HG03520 (cell line): Measurements from ENCODE around the gene NXPE1.

Experiments
- ATAC-seq: cut with Tn5 transposase; IDR thresholded peaks from one replicate; pipeline ENCODE4 v1.9.1; 2021; ENCODE audit warnings: mild to moderate bottlenecking, moderate library complexity; ENCODE audit not compliant: unreplicated experiment

NXPE1 gene

DNA sequence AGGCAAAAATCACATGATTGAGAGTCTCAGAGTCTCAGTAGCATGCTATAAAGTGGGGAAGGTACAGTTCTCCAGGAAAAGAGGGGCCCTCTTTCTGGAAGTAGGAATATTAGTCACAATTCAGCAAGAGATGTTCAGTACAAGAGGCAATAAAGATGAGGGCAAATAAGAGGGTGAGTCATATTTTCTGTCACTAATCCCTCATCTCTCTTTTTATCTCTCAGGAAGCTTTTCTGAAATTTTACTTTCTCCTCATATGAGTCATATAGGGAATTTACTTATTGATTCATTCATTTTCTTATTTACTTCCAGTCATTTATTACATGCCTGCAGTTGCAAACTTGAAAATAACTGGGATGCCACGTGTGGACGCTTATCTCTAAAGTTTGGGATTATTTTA, 3.4 kb upstream of the NXPE1 start:
- no peak for ATAC-seq

DNA sequence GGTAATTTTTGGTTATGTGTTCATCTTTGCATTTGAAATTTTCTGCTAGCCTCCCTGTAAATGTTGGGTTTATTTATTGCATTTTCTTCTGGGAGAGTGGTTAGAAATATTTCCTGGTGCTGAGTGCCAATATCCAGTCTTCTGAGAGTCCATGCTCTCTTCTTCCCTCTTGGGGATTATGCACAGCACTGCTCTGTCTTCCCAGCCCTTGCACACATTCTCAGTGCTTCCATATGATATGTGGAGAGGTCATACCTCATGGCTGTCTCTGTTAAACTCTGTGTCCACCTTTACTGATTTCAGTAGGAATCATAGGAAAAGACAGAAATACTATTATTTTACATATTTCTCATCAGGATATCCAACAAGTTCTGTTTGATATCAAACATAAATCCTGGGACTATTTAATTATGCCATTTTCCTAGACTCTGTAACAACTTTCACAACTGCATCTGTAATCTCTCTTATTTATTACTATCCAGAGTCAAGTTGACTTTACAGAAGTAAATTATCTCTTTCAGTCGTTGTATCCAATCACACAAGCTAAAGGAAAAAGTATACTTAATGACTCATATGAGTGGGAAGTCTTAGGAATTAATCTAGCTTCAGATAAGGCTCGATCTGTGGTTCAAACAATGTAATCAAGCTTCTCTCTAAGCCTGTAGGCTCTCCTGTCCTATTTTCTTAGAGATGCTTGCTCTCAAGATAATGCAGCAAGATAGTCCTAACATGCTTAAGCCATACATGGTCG, 2.7 kb upstream of the NXPE1 start:
- ATAC-seq = no peak

DNA sequence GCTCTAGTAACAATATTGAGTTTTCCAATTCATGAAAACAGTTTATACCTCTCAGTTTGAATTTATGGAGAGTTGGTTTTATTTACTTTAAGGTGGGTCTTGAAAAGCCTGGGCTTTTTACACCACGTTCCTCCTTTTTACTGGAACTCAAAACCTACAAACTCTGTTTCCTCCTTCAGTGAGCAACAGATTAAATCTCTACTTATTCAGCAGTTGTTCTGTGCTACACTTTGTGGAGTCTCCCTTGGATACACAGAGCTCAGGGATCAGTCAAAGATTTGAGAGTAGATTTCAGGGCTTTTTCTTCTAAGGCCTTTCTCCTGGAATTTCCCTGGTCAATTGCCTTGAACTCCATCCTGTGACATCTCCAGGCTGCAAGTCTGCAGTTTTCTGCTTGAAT, 3.5 kb downstream of the NXPE1 start:
- no peak for ATAC-seq

DNA sequence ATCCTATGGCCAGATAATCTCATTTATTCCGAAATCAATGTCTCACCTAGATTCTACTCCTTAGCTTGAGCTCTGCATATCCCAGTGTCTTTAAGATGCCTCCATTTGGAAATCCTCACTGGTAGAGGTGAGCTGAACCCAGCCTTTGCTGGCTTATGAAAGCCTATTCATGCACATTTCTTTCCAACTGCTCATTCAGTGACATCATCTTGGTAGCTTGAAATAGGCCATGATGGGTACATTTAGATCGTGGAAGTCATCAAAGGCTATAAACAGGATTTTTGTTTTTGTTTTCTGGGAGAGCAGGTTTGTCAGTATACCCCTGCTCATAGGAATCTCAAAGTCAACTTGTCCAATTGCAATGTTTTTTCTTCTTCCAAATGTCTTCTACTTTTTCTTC, 6.0 kb downstream of the NXPE1 start:
- no peak for ATAC-seq

DNA sequence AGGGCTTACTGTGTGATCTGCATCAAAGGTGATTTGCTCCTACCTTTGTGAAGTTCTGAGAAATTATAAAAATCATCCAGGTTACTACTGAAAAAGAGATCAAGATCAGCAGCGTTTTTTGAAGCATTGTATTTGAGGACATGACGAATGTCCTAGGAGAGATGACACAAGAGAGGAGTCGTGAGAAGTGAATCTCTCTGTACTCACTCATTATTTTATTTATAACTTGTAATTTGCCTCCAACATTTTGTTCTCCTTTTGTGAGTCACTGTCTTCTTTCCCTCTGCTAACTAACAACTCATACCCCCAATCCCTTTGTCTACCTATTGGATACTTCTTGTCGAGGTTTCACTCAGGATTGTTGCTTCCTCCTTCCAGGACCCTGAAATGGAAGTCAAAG, 8.6 kb downstream of the NXPE1 start:
- ATAC-seq = no peak

DNA sequence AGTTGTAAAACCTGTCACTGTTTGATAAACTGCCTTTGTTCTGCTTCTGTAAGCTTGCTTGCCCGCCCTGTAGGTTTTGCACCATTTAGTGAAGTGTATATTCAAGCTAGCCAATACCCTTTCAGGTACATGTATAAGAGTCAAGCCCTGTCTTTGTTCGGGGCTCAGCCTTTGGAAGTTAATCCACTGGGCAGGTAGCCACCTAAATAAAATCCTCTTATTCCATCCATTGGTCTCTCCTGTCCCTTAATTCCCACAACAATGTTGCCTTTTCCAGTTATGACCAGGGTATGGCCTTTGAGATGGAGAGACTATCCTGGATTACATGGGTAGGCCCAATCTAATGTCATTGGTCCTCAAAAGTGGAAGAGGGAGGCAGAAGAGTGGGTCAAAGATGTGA, 34.0 kb downstream of the NXPE1 start:
- ATAC-seq = no peak

DNA sequence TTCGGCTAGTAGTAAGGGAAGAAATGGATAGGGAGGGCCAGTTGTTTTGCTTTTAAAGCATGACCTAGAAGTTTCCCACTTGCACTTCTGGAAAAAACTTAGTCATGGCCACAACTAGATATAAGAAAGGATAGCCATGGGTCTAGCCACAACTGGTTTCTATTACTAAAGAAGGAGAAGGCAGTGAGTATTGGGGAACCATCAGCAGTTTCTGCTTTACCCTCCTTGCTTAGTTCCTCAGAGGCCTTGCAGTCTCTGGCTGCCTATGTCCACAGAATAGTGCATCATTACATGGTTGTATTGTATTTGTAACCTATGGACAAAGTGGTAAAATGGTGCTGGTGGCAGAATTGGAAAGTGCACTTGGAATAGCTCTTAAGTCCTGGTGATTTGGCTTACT, 35.6 kb downstream of the NXPE1 start:
- ATAC-seq = no peak

DNA sequence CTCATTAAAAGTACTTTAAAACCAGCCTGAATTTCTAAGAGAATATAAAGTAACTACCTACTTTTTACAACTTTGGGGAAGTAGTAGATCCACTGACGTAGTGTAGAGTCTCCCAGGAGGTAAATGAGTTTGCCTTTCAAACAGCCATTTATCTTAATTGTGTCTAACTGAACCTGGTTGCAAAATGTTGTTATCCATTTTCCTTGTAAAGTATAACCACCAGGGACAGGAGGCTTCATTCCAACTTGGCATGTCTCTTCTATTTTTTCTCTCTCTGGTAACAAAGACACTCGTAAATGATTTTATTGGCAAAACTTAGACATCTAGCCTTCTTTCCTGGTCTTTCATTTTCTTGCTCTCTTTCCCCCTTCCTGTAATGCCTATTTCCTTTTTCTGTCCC, 36.9 kb downstream of the NXPE1 start:
- ATAC-seq = no peak

DNA sequence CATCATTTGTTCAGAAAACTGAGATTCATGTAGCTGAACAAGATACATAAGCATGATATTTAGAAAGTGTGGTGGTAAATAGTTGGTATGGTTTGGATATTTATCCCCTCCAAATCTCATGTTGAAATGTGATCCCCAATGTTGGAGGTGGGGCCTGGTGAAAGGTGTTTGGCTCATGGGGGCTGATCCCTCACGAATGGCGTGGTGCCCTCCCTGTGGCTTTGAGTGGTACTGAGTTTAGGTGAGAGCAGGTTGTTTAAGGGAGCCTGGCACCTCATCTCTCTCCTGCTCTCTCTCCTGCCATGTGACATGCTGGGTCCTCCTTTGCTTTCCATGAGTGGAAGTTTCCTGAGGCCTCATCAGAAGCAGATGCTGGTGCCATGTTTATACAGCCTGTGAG, 48.1 kb downstream of the NXPE1 start:
- no peak for ATAC-seq

DNA sequence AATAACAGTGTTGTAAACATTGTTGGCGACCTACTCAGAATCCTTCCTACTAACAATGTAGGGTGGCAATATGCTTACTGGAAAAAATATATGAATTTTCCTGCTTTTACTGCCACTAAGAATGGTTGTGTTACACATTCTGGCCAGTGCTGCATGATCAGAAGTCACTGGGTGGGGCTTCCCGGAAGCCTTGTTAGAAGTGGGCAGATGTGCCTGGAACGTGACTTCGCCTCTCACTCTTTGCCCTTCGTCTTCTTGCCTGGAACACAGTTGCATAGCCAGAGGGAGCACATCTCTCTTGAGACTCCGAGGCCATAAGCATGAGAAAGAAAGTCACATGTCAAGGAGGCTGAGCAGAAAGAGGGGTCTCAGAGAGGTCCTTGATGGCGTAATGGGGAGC, 48.6 kb downstream of the NXPE1 start:
- no peak for ATAC-seq

DNA sequence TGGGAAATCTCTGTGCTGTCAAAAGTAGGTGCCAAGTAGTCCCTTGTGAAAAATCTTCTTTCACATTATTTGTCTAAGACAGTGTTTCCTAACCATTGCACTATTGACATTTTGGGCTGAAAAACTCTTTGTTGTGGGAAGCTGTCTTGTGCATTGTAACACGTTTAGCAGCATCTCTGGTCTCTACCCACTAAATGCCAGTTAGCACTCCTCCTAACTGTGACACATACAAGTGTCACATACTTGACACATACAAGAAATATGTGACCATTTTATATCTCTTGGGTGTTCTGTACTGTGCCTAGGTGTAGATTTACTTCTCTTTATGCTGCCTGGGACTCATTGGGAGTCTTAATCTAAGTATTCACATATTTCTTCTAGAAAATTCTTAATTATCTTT, 57.8 kb downstream of the NXPE1 start:
- no peak for ATAC-seq

DNA sequence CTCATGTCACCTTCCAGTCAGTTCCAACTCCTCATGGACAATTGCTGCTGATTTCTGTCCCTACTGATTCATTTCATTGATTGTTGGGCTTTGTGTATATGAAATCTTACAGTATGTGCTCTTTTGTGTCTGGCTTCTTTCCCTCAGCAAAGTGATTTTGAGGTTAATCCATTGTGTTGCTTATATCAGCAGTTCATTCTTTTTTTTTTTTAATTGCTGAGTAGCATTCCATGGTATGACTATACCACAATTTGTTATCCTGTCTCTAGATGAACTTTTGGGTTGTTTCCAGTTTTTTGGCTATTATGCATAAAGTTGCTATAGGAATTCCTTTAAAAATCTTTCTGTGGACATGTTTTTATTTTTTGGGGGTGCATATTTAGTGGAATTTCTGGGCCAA, 59.9 kb downstream of the NXPE1 start:
- ATAC-seq = no peak

DNA sequence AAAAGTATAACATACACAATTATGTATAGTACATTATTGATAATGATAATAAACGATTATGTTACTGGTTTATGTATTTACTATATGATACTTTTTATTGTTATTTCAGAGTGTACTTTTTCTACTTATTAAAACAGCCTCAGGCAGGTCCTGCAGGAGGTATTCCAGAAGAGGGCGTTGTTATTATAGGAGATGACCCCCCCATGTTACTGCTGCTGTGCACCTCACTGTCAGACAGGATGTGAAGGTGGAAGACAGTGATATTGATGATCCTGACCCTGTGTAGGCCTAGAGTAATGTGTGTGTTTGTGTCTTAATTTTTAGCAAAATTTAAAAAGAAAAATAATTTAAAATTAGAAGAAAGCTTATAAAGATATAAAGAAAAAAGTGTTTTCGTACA, 62.8 kb downstream of the NXPE1 start:
- ATAC-seq = no peak

DNA sequence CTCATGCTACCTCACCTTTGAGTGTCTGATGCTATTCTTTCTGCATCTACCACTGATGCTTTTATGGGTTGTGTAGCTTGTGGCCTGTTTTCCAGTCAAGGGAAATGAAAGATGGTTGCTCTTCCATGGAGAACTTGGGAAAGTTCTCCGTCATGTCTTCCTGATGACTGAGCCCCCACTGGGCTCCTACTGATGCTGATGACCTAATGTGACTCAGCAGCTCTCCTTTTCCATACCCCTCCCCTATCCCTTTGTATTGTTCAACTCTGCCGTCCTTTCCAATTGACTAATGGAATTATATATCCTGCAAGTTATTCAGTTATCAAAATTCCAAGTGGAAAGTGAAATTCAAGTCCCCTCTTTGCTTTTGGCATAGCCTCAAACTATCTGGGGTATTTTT, 75.8 kb downstream of the NXPE1 start:
- no peak for ATAC-seq

DNA sequence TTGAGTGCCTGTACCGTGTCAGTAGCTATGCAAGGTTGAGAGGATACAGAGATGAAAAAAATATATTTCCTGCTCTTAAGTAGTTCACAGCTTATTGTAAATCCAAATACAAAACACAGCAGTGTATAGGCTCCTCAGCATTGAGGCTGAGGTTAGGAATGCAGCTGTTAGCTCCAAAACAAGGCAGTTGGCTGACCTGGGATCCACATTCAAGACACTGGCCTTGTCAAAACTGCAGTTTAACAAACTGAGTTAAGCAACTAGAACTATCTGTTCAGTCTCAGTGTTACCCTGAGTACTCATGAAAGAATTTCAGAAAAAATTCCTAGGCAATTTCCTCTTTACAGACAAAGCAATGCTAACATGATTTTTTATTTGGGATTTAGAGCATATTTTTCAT, 77.6 kb downstream of the NXPE1 start:
- no peak for ATAC-seq

DNA sequence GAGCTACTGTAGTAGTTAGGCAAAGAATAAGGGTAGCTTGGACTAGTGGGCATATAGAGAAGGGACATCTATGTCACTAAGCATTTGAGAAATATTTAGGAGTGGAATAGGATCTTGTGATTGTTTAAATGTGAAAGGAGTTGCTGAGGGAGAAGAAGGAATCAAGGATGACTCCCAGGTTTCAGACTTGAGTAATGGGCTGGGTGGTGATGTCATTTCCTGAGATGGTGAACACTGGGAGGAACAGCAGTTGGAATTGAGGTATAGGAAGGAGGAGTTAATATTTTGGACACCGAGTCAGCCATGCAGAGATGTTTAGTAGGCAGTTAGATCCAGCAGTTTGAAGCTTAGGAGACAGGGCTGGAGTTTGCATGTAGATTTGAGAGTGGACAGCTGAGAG, 80.3 kb downstream of the NXPE1 start:
- ATAC-seq = no peak

DNA sequence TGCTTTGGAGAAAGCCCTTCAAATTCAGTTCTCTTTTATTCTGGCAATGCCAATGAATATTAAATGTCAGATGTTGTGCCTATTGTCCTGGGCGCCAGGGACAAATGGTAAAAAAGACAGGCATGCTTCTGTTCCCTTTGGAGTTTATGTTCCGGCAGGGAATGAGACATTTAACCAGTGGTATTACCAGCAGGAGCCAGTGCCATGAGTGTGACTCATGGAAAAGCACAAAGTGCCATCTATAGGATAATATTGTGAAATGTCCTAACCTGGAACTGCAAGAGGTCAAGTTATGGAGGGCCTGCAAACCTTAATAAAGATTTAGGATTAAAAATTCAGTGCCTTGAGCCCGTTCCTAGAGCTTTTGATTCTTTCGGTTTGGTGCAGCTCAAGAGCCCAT, 80.9 kb downstream of the NXPE1 start:
- ATAC-seq = no peak

DNA sequence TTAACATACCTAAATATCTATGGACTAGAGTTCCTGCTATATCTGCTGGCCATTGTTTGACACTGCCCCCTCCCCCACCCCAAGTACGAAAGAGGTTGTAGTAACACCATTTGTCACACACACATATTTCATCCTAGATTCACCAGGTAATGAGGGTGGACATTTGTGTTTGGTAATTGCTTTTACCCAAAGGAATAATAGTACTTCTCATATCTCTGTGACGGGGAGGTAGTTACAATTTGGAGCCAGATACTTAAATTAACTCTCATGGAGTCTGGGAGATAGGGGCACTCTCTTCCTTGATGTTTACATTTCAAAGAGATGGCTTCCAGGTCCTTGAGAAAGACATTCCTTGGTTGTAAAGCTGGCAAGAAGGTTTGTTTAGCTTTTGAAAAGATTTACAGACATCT, 81.7 kb downstream of the NXPE1 start:
- ATAC-seq = no peak

DNA sequence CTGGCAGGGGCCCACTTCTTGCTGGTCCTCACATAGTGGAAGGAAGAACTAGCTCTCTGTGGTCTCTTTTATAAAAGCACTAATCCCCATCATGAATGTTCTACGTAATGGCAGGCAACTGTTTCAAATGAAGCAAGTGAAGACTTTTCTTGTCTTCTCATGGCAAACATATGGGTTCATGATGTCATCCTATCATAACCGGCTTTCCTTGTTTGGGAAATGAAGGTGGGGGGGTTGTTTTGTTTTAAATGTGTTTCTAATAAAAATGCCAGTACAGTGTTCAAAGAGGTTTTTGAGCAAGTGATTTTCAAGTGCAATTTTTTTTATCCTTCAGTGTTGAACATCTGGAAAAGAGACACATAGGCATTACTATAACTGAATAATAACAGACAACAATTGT, 87.0 kb downstream of the NXPE1 start:
- no peak for ATAC-seq
